HG02943 (cell line): Measurements from ENCODE around the gene MGAT5B.
"Not testable (repeated sequence)": the region's sequence is repeated elsewhere in the genome, so short reads cannot be mapped to it uniquely, and the experiment has no call there.

Source experiments
- ATAC-seq: cut with Tn5 transposase; IDR thresholded peaks from one replicate; pipeline ENCODE4 v1.9.1; 2021; ENCODE audit warnings: mild to moderate bottlenecking, low read depth, moderate library complexity; ENCODE audit not compliant: unreplicated experiment

MGAT5B gene

DNA sequence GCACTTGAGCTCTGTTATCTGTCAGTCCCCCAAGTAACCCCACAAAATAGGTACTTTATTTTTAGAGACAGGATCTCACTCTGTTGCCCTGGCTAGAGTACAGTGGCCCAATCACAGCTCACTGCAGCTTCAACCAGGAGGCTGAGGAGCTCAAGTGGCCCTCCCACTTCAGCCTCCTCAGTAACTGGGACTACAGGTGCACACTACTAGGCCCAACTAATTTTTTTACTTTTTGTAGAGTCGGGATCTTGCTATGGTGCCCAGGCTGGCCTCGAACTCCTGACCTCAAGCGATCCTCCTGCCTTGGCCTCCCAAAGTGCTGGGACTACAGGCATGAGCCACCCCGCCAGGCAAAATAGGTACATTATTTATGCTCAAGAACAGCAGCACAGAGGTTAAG lies 99.6 kb downstream of the MGAT5B start:
- ATAC-seq = no peak

DNA sequence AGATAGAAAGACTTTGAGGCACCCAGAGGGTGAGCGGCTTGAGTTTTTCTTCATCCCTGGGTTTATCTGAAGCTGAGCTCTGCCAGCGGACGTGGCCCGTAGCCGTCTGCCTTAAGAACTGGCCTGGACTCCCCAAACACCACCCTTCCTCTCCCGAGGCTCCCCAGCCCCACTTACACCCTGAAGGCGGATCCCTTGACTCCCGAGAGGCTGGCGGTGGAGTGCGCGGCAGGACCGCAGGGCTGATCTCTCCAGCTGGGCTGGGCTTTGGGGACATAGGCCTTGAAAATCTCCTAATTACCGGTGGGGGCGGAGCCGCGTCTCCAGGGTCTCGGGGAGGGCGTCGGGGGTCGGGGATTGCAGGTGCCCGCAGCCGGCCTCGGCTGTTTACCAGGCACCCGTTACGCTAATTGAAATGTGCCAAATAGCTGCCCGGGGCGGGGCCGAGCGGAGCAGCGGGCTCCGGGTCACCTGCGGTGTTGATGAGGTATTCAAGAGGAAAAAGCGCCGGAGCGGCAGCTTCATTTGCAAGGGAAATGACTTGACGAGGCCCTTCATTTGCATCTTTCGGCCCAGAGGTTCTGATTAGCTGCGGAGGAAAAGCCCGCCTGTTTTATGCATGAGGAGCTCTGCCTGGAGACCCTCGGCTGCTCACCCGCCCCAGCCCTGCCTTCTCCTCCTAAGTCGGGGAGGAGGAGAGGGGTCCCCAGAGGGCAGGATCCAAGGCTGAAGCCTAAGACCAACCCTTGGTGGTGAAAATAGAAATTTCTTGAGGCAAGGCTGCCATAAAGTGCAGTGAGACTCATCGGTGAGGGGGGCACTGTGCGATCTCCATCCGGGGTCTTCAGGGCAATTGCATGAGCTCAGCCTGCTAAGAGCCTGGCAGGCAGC lies 100.7 kb downstream of the MGAT5B start:
- no peak for ATAC-seq

DNA sequence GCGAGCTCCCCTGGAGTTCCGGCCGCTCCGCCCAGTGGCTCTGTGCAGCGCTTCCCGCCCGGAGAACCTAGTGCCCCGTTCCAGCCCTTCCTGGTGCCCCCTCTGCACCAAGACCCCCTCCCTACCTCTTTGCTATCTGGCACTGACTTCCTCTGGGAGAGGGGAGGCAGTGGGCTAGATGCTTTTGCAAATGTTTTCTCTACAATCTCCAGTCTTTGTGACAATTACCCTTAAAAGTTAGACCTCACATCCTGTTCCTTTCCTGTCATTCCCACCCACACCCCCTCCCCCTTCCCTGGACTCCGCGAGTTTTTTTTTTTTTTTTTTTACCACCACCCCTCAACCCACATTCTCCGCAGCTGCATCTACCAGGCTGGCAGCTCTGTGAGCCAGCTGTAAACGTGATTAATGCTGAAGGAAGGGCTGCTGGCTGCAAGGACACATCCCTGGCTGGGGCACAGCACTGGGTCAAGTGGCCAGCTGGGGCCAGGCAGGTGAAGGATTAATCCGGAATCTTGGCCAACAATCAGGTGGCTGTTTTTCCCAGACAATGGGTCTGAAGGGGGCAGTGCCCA lies 101.5 kb downstream of the MGAT5B start:
- no peak for ATAC-seq

DNA sequence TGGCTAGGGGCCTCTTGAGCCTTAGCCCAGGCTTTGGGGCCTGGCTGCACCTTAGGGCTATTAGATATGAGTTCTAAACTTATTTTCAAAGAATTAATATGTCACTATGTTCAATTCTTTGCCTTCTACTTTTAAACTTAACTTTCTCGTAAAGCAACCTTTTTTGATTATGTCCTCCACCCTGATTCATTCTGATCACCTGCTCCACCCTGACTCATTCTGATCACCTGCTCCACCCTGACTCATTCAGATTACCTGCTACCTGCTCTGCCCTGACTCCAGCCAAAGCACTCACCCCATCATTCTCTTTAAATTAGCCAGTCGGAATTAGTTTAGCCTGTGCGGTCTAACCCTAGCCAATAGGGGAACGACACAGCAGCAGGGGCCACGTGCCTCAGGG lies 102.0 kb downstream of the MGAT5B start:
- not testable (repeated sequence) for ATAC-seq

DNA sequence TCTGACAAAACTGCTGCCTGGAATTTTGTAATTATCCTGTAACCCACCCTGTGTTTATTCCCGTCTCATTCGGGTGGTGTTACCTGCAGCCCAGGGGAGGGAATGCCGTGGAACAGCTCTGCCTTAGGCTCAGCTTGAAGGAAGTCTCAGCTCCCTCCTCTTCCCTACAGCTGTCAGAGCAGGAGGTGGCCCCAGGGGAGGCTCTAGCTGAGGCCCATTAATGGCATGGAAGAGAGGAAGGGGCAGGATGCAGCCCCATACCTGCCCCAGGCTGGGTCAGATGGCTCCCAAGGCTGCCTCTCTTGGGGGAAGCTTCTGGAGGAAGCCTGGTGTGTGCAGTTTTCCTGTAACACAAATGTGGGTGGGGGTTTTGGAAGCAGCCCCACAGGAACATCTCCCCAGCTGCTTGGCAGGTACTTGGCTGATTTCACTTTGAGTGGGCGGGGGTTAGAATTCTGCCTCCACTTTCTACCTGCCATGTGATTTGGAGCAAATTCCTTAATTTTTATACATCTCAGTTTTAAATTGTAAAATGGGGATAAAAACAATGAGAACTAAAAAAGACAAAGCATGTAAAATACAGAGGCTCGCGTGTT lies 103.9 kb downstream of the MGAT5B start:
- ATAC-seq = no peak

DNA sequence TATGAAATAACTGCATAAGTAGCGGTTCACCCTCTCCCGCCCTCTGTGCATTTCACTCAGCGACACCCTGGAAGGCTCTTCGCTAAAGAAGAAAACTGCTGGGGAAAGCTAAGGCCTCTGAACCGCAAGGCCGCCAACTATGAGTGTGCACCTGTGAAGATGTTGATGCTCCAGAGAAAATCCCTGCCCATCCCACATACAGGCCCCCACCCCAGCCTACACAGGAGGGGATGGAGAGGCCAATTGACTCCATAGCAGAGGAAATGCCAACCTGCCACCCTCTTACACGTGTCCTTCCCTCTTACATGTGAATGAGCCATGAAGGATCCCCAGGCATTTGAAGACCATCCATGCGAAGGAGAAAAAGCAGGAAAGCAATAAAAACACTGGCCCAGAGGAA lies 104.8 kb downstream of the MGAT5B start:
- ATAC-seq = no peak

DNA sequence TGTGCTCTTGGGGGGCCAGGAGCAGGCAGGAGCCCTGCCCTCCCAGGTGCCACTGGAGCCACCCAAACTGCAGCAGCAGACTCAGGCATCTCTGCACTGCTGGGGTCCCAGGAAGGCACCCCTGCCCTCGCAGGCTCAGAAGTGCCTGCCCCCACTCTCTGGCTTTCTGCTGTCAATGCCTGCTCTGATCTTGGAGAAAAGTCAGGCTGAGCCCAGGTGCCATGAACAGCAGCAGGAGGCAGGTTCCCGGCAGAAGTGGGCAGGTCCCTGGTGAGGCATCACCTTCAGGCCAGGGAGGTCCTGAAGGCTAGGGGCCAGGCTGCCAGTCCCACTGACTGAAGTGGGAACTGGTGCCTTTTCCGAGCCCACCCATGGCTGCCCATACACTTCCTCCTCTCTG lies 106.5 kb downstream of the MGAT5B start:
- ATAC-seq = no peak

DNA sequence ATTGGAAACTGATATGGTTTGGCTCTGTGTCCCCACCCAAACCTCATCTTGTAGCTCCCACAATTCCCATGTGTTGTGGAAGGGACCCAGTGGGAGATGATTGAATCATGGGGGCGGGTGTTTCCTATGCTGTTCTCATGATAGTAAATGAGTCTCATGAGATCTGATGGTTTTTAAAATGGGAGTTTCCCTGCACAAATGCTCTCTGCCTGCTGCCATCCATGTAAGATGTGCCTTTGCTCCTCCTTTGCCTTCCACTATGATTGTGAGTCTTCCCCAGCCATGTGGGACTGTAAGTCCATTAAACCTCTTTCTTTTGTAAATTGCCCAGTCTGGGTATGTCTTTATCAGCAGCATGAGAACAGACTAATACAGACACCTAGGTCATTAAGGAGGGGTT lies 109.8 kb downstream of the MGAT5B start:
- ATAC-seq = not testable (repeated sequence)

DNA sequence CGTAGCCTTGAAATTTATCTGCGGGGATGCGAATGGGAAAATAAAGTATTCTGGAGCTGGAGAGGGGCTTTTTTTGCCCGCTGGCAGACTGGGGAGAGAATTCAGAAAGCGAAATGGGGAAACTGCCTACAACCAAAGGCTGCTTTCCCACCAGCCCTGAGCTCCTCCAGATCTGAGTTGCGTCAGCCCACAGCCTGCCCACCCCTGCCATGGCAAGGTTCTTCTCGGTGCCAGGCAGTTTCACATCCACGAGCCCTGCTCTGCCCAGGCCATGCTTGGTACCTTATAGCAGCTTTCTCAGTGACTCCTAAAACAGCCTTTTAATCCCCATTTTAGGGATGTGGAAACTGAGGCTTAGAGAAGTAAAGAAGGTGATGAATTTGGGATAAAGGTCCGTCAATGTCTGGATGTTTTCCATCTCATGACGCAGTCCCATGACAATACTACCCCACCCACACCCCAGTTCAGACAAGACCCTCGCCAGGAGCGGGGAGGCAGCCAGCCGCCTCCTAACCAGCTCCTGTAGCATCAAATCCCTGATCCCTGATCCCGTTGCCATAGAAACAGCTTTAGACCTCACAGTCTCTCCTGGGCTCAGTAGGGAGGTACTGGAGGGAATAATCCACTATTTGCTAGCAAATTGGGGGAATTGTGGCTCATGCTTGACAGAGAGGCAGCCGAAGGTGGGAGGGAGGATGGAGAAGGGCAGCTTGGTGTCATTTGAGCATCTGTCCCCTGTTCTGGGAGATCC lies 113.5 kb downstream of the MGAT5B start:
- ATAC-seq = no peak

DNA sequence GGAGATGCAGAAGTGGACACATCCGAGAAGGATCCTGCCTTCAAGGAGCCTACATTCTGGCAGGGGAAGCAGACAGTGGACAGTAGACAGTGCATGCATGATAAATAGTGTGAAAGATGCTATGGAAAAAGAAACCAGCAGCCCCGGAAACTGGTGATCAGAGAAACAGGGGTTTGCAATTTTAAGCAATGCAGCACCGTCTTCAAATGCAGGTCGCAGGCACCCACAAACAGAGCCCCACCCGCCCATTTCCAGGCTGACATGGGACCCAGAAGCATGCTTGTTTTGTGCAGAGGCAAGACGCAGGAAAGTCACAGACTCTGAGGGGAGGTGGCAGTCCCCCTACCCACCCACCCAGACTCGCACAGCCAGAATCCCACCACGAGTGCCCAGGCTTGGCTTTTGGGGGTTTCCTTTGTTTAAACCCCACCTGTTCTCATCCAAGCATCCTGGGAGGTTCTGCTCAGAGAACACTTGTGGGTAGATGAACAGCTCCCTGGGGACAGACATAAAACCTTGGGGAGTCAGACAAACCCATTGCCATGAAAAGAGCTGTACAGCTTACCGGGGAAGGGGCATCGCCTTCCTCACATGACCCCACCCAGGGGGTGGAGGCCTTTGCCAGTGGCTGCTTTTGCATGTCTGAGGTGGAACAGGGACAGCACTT lies 114.3 kb downstream of the MGAT5B start:
- no peak for ATAC-seq

DNA sequence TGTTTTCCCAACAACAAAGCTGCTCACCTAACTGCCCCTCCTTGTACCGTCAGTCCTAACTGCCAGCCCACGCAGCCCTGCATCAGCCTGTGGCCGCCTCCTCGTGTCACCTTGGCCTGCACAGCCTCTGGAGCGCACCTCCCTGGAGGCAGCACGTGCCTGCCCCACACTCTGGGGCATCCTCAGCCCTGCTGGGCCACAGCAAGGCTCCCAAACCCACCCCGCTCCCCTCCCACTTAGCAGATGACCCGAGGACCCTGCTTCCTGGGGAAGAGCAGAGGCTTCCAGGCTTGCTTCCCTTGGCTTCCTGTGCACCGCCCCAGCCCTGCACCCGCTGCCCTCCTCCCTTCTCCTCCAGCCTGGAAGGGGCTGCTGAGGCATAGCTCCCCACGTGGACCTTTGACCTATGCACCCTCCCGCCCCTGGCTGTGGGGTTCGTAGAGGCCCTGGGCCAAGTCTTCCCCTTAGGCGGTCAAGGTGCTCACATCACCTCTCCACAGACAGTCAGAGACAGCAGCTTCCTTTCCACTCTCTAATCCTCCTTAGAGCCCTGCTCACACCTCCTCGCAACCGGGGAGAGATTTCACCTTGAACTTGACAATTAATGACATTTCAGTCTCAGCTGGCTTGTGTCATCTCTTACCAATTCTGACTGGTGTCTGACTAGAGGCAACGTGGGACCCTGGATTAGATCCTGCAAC lies 115.0 kb downstream of the MGAT5B start:
- ATAC-seq = no peak

DNA sequence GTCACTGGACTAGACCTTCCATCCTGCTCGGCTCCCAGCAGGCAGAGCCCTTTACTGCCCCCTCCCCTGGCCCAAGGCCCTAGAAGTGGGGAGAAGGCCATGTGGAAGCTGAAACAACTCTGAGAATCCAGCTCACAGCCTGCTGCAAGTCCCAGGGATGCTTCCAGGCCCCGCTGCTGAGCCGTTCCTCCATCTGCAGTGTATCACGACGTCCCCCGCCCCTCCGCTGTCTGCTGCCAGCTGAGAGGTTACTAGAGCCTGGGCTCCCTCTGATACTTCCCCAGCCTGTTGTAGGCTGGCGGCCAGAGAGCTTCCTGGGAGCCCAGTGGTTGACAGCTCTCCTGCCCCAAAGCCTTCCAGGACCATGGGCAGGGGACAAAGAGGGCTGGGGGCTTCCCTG lies 118.2 kb downstream of the MGAT5B start:
- ATAC-seq = no peak

DNA sequence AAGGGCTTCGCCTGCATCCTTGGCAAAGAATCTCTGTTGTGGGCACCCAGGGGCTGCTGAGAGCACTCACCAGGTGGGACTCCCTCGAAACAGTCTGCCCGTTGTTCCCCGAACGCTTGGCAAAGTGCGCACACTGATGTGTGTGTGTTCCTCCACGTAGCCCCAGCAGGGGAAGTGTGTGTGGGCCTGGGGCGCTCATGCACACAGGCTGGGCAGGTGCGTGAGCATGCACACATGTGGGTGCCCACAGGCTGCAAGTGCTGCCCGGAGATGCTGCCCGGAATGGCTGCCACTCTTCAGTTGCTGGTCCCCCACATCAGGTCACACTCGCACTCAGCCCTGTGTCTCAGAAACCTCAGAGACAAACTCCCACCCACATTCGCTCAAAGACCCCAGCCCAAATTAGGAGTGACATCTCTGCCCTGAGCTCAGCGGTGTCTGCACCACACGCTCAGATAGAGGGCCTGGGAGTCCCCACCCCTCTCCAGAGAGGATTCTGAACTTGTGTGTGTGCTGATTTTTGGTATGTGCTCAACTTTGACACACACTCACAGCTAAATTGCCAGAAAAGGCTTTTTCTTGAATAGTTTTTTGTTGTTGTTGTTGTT lies 119.4 kb downstream of the MGAT5B start:
- no peak for ATAC-seq

DNA sequence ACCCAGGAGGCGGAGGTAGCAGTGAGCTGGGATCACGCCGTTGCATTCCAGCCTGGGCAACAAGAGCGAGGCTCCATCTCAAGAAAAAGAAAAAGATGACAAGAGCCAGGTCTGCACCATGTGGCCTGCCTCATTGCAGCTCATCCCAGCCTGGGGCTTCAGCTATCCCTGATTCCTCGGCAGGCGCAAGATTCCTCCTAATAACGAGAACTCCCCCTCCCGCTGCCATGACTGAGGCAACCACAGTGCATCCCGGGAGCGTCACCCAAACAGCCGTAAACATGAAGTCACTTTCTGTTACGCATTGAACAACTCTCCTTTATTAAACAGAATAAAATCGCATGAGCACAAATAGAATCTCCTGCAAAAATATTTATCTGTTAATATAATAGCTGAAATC lies 120.6 kb downstream of the MGAT5B start:
- no peak for ATAC-seq

DNA sequence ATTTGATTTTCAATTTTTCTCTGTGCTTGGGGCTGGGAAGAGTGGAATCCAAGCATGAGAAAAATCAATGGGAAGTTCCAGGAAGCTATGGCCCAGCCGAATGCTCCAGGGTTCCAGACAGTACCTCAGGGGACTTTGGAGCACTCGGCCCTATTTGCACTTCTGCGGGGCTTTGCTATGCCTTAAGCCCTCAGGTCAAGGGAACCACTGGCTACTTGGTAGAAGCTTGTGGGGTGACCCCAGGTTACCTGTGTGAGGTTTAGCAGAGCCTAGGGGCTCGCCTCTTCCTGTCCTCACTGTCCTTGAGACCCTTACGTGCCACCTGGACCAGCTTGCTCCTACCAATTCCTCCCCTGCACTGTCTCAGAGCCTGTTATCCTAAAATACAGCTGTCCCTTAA lies 121.3 kb downstream of the MGAT5B start:
- ATAC-seq = no peak

DNA sequence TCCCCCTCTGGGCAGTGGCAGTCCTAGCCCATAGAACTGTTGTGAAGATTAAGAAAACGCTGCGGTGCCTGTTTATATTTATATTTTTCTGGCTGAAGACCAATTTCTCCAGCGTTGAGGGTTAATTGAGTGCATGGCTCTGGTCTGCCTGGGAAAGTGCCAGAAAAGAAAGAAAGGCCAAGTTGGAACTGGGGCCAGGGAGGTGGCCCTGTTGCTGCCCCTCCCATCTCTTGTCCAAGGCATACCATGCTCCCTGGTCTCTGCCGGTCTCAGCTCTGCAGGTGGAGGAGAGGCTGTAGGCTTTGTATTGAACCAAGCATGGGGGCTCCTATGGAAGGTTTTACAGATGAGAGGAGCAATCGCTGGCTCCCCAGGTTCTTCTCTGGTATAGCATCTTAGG lies 124.7 kb downstream of the MGAT5B start:
- ATAC-seq = no peak

DNA sequence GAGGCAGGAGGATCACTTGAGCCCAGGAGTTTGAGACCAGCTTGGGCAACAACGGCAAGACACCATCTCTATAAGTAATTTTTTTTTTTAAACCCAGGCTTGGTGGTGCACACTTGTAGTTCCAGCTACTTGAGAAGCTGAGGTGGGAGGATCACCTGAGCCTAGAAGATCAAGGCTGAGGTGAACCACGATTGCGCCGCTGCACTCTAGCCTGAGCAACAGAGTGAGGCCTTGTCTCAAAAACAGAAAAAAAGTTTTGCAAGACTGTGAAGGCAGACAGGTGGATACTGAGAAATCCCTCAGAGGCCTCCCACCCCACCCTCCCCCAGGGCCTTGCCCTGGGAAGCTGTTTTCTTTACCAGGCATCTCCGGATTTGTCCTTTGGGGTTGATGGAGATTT lies 125.4 kb downstream of the MGAT5B start:
- ATAC-seq = no peak

DNA sequence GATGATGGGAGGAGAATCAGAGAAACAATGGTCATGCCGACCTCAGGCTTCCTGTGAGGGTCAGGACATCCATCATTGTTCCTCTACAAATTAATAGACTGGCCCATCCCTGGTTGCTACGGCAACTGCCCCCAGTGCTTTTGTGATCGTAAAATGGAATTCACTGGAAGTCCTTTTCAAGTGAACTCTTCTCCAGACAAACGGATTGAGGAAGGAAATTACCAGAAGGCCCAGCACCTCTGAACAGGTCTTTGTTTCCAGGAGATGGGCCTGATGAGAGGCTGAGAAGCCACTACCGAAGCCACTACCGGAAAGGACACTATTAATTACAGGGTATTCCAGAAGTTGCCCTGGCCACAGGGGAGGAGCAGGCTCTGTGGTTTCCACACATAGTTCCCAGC lies 126.0 kb downstream of the MGAT5B start:
- no peak for ATAC-seq

DNA sequence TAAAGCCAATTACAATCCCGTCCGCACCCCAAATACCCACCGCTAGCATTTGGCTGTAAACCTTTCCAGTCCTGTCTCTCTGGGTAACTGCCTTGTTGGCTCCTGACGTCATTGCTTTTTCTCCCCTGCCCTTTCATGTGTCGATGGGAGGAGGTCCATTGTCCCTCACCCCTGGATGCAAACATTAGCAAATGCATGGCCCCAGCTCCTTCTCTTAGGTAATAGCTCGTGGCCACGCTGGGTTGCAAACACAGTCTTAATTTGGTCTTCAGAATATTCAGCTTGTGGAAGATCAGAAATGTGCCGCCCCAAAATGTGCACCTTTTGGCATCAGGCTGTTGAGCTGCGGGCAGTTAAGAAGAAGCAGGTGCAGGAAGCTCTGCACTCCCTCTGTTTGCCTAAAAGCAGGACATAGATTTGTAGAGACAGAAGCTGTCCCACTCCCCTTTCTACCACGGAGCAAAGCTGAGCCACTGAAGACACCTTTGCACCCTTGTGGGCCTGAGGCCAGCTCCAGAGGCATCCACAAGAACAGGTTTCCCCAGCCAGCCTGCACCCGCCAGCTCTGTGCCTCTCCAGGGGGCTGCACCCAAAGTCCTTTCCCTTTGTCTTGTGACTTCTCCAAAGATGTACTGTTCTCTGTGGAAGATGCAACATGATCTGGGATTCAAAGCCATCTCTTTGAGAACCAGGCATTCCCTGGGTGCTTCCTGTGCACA lies 127.3 kb downstream of the MGAT5B start:
- no peak for ATAC-seq
